GM19240 (cell line): ENCODE measurements around the gene GCC2.
"Not testable (repeated sequence)": the region's sequence is repeated elsewhere in the genome, so short reads cannot be mapped to it uniquely, and the experiment has no call there.

Source experiments
- DNase-seq: peaks from one replicate; pipeline ENCODE4 v3.0.0; 2011; ENCODE audit warnings: low spot score; ENCODE audit not compliant: insufficient read length

The GCC2 gene

GRCh38 chr2:108448678-108449409 lies at the start of gene GCC2:
Gene GCC2 (plus strand): TSS chr2:108449206. CDS start chr2:108449275, 69 bp downstream.
- DNase-seq = peak; percentile 48

GRCh38 chr2:108399479-108399878 lies 49.5 kb upstream of the GCC2 start:
- no peak for DNase-seq

DNA sequence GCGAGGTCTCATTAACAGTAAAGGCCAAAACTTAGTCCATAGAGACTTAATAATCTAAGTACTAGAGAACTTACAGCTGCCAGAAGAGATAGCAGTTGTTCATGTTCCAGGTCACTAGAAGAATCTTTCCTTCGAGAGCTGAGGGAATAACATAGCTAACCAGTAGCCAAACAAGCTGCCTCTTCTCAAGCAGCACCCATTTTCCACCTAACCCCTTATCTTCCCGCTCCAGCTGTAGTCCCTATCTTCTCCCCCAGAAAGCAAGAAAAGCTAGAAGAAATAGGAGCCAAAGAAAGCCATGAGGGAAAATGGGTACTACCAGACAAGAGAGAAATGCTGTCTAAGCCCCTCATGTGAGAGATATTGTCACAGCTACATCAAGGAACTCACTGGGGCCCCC lies 47.2 kb upstream of the GCC2 start:
- no peak for DNase-seq

DNA sequence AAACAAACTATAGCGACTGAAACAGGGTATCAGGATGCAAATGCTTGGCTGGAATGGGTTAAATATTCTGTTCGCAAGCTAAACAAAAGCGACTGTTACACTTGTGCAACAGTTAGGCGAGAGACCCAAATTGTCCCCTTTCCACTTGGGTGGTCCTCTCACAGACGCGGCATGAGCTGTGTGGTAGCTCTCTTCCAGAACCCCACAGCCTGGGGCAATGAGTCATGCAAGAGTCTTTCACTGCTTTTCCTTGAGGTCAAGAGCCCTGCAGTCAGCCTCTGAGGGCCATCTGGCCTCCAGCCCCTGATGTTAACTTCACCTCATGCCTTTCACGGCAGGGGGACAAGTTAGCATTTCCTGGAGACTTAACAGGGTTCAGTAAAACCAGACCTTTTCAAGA lies 45.5 kb upstream of the GCC2 start:
- DNase-seq = no peak

DNA sequence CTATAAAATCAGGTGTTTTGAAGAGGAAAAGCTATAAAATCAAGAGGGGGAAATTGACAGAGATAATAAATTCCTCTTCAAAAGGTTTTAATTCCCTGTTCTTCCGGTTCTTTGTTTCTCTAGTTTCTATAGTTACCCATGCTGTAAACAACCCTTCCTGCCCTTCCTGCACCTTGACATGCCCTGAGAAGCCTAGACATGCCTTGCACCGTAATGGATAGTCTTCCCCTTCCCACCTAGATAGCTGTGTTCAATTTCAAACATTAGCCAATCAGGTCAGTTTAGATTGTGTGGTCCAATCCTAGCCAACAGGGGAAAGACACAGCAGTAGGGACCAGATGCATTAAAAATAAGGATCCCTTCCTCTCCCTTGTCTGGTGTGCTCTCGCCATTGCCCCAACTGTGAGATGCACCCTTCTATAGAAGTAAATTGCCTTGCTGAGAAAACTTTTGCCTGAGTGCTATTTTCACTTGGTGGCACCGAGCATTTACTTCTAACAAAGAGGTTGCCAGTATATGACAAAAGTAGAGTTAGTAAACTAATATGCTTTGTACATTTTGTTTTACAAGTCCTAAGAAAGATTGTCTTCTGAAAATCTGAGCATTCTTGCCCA lies 44.1 kb upstream of the GCC2 start:
- no peak for DNase-seq

GRCh38 chr2:108407864-108408729 lies 40.9 kb upstream of the GCC2 start:
- no peak for DNase-seq

DNA sequence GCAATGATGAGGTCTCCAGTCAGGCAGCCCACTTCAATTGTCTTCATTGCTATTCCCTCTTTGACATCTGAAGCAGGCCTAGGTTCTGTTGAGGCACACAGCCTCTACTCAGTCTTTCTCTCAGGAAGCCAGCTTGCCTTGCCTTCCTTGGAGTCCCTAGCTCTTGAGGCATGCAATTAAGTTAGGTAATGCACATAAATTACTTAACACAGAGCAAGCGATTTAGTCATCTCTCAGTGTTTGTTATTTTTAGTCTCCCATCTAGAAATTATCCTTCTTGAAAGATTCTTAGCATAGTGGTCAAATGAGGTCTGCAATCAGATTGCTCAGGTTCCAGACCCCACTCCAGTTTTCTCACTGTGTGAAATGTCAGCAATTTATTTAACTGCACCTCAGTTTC lies 39.2 kb upstream of the GCC2 start:
- no peak for DNase-seq

GRCh38 chr2:108412995-108413710 lies 35.9 kb upstream of the GCC2 start:
- DNase-seq = no peak

GRCh38 chr2:108413711-108414095 lies 35.3 kb upstream of the GCC2 start:
- DNase-seq = no peak

DNA sequence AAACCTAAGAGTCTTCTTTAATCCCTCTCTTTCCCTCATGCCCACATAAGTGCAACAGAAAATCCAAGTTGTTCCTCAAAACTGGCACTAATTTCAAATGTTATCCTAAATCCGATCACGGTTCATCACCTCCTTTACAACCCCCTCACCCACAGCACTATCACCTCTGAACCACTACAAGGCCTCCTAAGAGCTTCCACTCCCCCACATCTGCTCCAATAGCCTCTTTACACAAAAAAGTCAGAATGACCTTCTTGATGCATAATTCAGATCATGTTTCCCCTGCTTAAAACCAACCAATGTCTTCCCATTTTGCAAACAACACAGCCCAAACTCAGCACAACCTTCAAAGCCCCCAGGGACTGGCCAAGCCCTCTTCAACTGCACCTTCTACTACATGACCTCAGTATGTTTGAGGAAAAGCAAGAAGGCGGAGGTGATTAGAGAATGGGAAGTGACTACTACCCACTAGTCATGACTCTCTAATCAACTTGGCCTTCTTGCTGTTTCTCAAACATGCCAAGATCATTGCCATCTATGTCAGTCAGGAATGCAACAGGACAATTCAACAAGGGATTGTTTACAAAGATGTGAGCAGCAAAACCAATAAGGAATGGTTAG lies 34.6 kb upstream of the GCC2 start:
- DNase-seq = no peak

DNA sequence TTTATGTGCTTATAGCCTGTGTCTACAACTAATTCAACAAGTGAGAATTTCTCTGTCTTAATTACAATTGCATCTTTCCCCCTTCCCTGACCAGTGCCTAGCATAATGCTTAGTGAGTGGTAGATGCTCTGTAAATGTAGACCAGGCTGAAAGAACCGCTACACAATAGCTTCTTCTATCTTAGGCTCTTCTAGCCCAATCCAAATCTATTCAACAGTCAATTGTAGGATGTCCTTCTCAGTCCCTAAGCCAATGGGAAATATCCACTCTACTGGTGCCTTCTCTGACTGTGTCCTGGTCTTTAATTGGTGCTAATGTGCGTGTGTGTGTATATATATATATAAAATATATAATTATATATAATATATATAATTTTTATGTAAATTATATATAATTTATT lies 34.1 kb upstream of the GCC2 start:
- DNase-seq = no peak

DNA sequence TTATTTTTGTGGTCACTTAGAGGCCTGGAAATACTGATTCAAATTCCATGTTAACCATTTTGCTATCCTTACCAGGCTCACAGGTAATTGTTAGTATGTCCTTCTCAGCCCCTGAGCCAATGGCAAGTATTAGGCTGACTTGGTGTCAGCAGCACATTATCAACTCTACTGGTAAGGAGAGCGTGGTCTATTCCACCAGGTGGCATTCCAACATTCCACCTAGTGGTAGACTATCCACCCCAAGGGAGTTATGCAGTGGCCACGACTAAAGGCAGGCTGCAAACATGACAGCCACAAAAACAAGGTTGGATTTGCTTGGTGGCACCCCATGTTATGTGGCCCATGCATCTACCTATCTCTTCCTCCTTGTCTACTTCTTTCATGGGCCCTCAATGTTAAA lies 31.8 kb upstream of the GCC2 start:
- DNase-seq = no peak

GRCh38 chr2:108418416-108418815 lies 30.6 kb upstream of the GCC2 start:
- DNase-seq = no peak

DNA sequence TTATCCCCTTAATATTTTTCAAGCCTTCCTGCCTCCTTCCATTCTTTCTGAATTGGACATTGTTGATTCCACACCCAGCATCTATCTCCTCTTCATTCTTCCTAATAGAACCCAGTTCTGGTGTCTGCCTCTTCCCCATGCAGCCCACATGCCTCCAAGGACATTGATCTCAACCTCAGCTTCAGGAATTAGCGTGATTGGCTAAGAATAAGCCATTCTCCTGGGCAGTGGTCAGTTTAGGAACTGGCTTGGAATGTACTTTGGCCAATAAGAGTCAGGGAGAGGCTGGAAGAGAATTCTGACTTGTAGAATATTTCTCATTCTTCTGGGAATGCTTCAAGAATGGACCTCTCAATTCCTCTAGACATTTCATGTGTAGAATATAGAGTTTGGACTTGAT lies 25.9 kb upstream of the GCC2 start:
- DNase-seq = no peak

DNA sequence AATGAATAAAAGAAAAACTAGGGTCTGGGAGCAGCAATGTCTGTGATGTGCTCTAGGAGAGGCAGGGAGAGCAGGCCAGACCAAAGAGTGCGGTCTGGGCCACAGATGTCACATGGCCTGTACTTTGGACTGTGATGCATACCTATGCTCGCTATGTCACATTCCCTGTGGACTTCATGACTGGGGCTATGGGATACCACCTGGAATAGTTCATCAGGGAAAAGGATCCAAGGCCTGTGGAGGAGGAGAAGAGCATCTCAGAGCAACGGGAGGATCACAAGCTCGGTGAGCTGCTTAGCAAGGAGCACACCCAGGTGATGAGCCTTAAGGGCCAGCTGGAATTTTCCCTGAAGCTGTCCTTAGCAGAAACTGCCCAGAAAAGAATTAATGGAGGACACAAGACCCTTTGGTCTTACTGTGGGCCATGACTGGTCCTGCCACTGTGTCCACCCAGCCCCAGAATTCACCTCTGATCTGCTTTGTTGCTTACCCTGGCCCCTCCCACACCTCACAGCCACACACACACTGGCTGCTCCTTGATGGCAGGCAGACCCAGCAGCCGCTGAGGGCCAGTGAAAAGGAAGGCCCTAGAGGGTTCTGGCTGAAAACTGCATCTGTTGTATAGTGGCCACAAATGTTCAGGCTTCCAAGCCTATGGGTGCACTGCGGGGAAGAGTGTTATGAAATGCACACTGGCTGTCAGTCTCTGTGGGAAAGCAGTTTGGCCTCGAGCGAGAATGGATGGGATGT lies 25.3 kb upstream of the GCC2 start:
- DNase-seq = no peak

DNA sequence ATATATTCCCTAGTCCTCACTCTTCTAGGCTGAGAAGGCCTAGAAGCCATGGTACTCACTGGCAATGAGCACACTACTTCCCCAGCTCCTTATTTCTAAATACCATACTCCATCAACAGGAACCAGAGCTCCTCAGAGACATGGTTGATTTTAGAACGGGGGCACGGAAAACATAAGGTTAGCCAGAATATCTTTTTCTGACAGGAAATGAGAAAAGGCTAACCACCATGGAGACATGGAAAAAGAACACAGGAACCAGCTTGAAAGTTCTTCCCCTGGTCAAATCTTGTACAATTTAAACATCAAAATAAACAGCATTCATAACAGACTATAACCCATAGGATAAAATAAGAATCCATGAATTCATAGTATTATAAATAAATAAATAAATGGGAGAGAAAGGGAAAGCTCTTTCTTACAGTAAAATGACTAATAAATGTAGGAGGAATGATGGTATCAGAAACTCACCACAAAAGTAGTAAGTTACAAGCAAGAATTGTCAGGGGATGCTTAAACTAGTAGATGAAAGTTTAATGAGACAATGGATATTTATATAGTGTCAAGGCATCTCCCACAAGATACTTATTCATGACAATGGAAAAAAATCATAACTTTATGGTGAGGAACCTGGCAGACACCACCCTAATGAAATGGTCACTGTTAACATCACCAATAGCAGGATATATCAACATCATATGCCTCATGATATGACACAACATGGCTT lies 20.6 kb upstream of the GCC2 start:
- no peak for DNase-seq

DNA sequence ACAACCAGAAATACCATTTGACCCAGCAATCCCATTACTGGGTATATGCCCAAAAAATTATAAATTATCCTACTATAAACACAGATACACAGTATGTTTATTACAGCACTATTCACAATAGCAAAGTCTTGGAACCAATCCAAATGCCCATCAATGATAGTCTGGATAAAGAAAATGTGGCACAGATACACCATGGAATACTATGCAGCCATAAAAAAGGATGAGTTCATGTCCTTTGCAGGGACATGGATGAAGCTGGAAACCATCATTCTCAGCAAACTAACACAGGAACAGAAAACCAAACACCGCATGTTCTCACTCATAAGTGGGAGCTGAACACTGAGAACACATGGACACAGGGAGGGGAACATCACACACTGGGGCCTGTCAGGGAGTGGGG lies 13.4 kb upstream of the GCC2 start:
- DNase-seq = not testable (repeated sequence)

DNA sequence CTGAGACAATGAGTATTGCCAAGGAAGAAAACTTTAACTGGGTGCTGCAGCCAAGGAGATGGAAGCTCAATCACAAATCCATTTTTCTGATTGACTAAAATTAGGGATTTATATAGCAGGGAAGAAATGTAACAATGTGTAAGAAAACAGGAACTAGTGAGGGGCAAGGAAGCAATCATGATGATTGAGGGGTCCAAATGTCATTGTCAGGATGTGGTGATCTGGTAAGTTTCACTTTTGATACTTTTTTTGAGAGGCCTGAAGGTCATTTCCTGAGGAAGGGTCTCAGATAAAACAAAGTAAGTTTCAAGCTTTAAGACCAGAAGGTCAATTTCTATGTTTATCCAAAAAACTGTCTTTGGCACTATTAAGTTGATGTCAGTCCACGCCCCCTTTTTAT lies 12.0 kb upstream of the GCC2 start:
- no peak for DNase-seq

- DNase-seq = no peak
Observed at GRCh38 chr2:108441712-108442111, 7.3 kb upstream of the GCC2 start.
